GDM1 (cell line): ENCODE data around the gene ATOSB.

Experiments
- DNase-seq: peaks from one replicate; lab custom pipeline; 2025; lab: John Stamatoyannopoulos, UW

ATOSB gene

DNA sequence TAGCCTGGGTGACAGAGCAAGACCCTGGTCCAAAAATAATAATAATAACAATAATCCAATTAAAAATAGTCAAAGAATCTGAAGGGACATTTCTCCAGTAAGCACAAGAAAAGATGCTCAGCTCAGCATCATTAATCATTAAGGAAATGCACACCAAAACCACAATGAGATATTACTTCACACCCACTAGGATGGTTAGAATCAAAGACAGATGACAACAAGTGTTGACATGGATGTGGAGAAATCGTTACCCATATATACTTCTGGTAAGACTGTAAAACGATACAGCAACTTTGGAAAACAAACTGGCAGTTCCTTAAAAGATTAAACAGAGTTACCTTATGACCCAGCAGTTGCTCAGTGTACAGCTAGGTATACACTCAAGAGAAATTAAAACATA is 30.6 kb downstream of the ATOSB start:
- DNase-seq, result no peak

DNA sequence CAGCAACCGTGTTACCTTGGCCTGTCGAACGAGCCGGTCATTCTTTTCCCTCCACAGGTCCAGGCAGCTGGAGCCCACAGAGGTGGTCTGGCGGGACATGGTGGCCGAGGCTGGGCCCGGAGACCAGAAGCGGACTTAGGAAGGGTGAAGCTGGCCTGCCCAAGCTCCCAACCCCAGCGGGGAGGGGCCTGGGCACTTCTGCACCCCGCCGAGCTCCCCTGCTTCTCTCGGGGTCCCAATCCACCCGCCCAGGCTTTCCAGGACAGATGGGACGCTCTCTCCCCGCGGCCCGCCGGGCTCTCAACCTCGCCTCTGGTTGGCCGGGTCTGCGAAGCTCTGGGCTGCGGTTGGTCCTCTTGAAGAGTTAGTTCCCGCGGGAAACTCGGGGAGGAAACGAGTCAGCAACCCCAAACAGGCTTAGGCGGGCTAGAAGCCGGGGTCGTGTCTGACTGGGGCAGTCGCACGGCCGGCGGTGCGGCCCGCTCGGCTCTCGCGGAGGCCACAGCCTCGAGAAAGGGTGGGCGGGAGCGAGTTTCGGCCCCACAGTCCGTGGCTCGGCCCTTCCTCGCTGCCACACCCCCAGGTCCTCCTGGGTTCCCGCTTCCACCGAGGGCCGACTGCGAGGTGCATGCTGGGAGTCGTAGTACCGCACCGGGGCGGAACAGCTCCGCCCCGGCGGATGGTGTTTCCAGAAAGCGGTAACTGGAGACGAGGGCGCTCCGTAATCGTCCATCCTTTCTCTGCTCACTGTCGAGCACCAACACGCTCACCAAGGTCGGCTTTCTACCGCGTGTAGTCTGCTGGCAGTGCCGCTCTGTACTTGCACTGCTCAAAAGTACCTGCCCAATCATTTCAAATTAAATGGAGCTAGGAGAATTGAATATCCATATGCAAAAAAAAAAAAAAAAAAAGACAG is 36.0 kb downstream of the ATOSB start, which contains the start of gene FANCG:
TSS of gene FANCG (minus strand) at position 517 of the 916 bp plus-strand sequence. CDS start at position 99, 418 bp downstream.
- DNase-seq, result peak; percentile 89

DNA sequence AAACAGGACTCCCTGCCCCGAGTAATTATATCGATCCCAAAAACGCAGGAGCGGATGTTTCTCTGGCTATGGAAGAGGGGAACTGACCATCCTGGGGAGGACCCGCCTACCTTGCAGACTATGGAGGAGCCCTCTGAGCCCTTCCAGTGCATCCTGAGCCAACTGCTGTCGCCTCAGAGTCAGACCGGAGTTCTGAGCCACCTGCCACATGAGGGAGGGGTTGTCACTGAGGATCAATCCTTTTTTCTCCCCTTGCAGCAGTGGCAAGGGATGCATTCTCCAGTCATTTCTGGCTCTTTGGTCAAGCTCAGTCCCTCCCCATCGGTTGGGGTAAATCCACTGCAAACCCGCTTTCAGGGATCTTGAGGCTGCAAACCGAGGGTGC is 36.6 kb downstream of the ATOSB start:
- DNase-seq, result peak; percentile 1

DNA sequence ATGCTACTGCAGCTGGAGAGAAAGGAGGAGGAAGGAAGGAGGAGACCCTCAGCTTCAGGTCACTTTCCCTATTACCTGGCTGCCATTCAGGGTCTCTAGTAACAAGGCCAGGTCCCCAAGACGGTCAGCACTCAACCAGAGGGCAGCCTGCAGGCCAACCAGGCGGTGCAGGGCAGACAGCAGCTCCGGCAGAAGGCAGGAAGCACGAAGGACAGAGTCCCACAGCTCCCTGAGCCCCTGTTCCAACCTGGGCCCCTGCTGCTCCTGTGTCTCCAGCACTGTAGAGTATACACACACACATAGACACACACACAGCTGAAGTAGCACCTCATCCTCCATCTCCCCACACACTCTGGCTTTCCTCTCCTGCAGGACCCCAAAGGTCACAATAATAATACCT is 37.6 kb downstream of the ATOSB start:
- no peak for DNase-seq

DNA sequence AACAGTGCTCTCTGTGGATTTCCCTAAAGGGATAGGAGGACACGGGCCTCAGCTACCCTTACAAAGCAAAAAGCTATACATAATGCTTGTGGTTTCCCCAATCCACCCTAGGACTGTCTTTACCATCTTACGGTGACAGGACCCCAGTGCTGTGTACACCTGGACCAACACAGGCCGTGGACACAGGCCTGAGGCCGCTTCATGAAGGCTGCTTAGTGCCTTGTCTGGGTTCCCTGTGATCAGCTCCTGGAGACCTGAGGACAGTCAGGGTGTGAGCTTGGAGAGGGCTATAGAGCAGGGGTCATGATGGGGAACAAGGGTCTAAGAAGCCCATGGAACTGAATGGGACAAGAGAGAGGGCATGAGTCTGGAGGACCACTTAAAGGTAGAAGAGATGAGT is 38.8 kb downstream of the ATOSB start:
- no peak for DNase-seq

DNA sequence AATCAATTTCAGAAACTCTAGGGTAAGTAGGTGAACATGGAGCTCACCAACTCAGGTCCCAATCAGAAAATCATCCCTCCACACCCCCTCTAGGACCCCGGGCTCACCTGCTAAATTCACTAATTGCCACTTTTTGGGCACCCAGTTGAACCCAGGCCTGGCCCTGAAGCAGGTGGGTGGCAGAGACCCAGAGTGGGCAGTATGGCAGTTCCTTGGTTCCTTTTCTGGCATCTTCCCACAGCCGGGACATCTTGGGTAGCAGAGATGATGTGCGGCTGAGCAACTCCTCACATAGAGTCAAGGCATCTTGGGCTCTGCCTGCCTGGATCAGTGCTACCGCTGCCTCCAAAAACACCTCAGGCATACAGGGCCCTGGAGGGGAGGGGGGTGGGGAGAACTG is 40.3 kb downstream of the ATOSB start:
- no peak for DNase-seq

DNA sequence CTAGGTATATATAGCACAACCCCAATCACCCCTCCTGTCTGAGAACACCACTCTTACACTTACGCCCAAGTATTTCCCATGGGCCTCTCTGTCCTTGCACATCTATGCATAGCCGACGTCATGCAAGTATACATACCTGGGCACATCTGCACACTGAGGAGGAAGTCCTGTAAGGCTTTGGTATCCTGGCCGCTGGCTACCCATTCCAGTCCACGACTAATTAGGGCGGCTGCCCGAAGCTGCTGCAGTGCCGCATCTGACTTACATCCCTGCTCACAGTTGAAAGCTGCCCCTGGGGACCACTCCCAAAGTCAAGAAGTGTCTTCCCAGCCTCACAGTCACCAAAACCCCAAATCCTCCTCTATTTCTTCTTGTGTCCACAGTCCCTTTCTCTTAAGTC is 40.9 kb downstream of the ATOSB start:
- DNase-seq, result no peak

DNA sequence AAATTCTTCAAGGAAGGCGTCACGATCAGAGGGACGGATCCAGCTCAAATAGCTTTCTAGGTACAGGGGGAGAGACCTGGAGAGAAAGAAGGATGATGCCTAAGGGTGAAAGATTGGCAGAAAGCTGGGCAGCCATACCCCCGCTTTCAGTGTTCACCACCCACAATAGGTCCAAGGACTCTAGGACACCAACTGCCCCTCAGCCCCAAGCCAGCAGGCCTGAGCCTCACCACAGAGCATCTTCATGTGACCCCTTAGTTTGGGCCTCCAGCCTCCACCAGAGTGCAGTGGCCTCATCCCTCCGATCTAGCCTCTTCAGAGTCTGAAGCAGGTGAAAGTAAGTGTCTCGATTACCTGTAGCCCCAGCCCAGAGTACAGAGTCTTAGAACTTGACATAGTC is 41.5 kb downstream of the ATOSB start:
- DNase-seq, result no peak

DNA sequence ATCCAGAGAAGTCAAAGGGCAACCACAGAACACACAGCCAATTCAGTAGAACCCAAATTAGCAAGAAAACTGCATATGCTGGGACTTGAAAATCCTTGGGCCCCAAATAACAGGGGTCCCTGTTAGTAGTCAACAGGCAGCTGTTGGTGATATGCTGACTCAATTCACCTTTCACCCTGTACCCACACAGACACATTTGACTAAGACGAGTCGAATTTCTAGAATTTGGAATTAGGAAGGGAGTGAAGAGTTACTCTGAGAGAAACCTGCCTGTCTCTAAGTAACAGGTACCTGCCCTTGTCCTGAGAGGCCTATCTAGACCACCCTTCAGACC is 42.4 kb downstream of the ATOSB start:
- DNase-seq, result no peak

DNA sequence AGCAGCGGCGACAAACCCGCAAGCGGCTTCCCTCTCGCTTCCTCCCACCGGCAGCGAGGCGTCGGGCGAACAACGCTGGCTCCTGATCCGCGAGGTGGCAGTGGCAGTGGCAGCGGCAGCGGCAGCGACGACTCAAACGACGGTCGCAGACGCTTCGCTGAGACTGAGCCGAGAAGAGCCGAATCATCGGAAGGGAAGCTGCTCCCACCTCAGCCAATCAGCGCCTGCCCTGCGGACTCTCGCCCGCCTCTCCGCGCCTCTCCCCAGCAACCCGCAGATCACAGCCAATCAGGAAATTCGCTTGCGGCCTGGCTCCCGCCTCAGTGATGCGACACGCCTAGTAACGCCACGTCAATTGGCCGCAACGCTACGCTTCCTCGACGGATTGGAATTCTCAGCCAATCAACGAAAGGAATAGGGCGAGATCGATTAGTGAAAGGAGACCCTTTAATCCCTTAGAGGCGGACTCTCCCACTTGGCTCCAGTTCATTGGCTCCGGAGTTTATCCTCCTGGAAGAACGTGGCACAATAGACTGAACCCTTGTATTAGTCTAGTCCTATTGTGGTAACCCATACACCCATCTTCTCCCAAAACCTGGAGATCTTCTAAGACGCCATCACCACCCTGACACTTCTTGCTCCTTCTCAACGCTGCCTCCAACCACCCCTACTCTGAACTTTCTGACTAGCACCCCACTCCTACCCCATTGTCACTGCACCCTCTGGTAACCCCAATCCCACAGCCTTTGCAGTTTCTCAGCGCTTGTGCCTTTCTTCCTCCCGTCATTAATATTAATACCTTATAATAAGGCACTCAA is 43.0 kb downstream of the ATOSB start, which contains the start of gene VCP:
TSS of gene VCP (minus strand) at position 165 of the 818 bp plus-strand sequence. CDS start 272 bp downstream, outside the sequence.
- DNase-seq, result peak; percentile 98

DNA sequence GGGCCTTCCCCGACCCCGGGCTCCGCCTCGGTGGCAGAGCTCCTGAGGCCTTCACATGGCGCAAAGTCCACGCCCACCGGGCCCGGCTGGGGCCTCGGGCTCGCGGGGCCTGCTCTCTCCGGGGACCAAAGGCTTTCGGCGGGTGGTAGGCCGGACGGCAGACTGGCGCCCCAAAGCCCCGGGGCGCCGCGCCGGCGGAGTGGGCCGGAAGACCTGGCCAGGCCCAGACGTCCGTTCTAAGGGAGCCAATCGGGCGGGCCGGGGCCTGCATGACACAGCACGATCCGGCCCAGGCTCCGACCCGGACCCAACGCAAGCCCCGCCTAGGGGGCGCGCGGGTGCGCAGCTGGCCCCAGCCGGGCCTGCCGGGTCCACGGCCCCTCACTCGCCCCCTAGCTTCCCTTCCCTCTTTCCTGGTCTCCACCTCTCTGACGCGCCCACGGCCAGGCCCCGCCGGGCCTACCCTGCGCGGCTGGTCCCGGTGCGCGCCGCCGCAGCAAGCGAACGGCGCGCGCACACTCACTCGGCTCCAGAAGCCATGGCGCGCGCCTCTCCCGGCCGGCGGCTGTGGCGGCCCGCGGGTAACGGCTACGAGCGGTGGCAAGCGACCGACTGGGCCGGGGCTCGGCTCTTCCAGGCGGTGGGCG is 43.7 kb downstream of the ATOSB start:
- peak; percentile 79 for DNase-seq

DNA sequence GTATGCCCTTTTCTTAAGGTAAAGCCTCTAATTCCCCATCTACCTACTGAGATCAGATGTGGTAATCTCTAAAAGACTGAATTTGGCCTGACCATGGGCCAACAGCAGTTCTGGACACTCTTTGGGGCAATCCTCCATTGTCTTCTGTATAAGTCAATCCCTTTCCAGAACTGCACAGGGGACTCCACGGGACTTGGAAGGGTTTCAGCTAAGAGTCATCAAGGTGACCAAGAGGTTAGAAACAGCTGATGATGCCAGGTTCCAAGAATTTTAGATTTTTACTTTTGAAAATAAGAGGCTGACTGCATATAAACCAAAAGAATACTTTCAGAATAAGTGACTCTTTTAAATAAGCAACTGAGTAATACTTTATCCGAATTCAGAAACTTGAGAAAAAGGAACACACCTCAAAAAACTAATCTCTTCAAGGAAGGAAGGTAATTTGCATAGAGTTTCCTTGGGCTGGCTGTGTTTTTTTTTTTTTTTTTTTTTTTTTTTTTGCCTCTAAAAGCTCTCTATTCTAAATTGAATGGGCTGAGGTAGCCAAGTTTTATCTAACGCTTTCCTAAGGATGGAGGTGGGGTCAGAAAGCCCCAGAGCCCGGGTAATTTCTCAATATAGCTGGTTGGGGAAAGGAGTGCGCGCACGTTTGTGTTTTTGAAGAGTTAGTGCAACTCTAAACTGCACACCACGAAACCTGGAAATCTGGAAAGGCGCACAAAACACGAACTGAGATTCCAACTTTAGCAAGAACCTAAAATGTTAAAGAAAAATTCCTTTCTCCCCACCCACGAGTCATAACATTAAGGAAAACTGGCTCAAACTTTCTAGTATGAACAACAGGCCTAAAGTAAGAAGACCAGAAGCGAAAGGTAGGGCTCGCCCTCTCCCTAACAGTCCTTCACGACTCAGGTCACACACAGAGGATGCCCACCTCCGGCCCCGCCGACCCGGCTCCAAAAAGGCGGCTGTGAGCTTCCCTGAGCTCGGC is 44.5 kb downstream of the ATOSB start:
- DNase-seq, result no peak

DNA sequence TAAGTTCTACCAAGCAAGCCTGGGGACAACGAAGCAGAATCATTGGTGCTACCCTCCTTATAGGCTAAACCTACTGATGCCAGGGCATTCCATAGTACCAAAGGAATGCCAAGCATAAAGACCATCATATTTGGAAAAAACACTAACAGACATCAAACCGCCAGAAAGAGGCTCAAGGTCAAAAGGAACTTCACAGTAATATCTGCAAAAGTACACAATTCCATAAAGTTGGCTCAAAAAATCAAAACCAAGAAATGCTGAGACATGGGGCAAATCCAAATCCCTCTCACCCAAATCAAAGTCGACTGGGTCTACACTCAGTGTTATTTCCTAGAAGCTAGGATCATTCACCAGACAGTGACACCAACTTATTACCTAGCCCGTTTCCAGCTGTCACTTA is 46.6 kb downstream of the ATOSB start:
- no peak for DNase-seq

DNA sequence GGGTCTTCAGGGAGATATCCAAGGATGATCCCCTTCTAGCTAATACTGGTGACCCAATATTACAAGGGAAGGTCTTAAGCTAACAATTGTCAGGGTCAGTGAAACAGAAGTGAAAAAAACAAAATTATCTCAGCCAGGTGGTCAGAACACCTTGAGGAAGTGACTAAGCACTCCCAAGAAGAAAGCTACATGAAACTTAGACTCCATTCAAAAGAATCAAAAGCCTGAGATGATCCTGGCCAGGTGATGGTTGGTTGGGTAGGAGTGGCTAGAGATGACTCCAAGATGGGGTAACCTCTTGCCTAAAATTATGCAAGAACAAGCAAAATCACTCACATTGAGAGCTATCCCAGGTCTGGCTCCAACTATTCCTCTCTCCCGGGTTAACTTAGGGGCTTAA is 48.6 kb downstream of the ATOSB start:
- DNase-seq, result no peak

DNA sequence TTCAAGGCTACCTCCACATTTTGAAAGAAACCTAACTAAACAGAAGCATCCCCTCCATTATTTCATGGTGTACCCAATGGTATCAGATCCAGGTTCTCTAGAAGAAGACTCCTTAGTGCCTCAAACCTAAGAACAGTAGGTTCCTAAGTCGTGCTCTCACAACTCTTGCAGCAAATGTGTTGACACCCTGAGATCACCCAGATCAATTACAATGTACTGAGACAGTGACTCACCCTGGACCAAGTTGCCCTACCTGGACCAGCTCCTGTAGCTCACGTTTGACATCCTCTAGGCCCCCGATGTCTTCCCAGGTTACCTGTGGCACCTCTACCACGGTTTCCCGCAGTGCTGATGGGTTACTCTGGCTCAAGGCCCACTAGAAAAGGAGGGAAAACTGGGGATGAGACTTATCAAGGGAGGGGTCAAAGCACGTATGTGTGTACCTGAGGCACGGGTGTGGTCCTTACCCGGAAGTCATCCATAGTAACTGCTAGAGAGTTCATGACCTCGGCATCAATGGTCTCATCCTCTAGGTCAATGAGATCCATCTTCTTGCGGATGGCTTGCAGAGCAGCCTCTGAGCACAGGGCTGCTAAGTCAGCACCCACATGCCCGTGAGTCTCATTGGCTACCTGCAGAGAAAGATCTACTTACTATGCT is 55.0 kb downstream of the ATOSB start:
- DNase-seq, result no peak

DNA sequence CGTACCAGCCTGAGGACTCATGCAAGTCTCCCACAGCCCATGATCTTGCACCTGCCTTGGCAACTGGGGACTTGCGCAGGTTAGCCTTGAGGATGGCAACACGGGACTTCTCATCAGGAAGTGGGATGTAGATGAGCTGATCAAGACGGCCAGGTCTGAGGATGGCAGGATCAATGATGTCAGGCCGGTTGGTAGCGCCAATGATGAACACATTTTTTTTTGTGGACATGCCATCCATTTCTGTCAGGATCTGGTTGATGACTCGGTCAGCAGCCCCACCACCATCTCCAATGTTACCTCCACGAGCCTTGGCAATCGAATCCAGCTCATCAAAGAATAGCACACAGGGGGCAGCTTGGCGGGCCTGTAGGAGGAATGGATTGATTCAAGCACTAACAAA is 56.2 kb downstream of the ATOSB start:
- no peak for DNase-seq

DNA sequence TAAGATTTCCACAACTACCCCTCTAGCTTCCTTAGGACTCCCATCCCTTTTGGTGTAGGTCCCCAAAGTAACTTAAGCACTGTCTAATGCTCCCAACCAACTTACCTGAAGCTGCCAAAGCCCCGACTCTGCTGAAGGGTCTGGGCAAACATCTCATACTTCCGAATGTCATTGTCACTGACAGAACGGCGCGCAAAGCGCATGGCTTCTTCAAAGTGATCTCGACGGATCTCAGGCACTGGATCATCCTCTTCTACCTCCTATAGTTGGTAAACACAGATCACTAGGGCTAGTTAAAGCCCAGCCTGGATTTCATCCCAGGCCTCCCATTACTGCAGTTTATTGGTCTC is 58.4 kb downstream of the ATOSB start:
- no peak for DNase-seq

DNA sequence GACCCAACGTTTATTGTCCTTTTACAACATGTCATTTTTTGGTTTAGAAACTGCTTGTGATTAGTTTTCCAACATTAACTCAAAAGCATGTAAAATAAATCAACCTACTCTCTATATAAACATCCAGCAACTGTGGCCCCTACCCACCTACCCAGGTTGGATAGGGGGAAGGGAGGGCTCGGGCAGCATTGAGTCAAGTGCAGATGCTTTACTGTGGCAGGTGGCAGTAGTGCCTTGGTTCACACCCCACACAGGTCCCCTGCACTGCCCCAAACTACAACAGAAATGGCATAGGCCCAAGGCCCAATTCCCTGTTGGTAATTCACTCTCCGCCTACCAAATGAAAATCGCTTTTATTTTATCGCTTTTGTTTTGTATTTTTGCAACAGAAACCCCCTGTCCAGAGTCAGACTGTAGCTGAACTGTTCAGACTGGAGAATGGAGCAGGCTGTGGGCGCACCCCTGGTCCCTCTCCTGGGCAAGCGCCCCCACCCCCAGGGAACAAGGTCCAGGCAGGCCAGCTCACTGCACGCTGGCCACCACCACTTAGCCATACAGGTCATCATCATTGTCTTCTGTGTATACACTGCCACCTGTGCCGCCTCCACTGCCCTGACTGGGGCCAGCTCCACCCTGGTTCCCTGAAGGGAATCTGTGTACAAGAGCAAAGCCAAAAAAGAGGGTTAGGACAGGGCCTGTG is 58.9 kb downstream of the ATOSB start:
- DNase-seq, result no peak

DNA sequence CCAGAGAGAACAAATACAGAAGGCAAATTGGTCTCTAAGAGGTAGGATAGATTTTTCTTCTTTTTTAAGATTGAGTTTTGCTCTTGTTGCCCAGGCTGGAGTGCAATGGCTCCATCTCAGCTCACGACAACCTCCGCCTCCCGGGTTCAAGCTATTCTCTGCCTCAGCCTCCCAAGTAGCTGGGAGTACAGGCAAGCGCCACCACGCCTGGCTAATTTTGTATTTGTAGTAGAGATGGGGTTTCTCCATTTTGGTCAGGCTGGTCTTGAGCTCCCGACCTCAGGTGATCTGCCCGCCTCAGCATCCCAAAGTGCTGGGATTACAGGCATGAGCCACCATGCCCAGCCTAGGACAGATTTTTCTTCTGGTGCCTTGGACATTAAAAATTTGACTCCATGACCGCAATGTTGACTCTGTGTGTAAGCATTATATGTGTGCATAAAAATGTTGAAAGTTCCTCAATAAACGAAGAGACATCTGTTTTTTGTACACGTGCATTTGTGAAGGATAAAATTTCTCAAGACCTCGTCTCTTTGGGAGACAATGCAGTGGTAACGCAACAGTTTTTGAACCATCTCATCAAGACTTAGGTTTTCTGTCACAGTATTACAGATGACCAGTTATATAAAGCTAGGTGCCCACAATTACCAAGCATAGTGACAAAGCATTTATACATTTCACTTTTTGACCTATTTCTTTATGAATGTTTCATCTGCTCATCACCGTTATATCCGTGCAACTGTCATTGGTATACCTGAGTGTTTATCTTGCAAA is 60.6 kb downstream of the ATOSB start:
- DNase-seq, result no peak
